Measurements from ENCODE around the gene MLLT6. TPM values are rescaled to one million over a fixed set of nuclear protein-coding genes. Genes with fewer than 3 reads are reported as not detected.
A peak's percentile ranks its signal among the peaks of the same experiment; 100 is the strongest.

Gene MLLT6
- total and polyA plus RNA-seq, 2 of the 13 experiments (the other 11 are each of a cell fraction or from before 2014, with no cell fraction given), result 50.7 to 69.5 TPM

DNA sequence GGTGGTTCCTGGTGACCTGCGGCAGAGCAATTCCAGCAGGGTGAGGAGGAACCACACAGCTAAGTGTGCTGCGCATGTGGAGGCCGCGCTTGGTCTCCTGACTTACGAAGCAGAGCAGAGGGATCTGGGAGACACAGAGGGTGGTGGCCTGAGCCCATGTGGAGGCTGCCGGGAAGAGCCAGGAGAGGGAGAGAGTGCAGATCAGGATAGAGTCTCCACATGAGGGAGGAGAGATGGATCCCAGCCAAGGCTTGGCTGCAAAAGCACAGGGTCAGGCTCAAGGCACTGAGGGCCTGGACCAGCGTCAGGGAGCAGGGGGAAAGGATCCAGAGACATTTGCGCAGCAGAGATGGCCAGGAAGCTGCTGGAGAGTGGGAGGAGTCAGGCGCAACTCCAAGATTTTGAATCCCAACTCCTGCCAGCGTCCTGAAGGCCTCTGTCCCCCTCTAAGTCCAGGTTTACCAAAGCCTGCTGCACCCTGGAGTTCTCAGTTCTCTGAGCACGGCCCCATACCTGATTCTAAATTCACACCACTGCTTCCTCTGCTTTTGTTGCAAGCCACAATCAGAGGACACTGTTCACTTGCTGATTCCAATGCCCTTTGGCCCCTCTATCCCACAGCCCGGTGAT is 11.3 kb upstream of the MLLT6 start (continued):
- TF ChIP-seq, protein P1, sequence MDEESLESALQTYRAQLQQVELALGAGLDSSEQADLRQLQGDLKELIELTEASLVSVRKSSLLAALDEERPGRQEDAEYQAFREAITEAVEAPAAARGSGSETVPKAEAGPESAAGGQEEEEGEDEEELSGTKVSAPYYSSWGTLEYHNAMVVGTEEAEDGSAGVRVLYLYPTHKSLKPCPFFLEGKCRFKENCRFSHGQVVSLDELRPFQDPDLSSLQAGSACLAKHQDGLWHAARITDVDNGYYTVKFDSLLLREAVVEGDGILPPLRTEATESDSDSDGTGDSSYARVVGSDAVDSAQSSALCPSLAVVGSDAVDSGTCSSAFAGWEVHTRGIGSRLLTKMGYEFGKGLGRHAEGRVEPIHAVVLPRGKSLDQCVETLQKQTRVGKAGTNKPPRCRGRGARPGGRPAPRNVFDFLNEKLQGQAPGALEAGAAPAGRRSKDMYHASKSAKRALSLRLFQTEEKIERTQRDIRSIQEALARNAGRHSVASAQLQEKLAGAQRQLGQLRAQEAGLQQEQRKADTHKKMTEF (CRISPR knock-in tag; IDR thresholded peaks at IDR 0.05), result peak; percentile 19; the same call in 1 of the 2 replicates
- TF ChIP-seq ZNF737 (CRISPR knock-in tag; IDR thresholded peaks at IDR 0.05; ENCODE audit: borderline replicate concordance), result no peak
- TF ChIP-seq CBX5 (CRISPR knock-in tag; IDR thresholded peaks at IDR 0.05; ENCODE audit: borderline replicate concordance), result peak; percentile 18; the same call in 1 of the 2 replicates
- TF ChIP-seq, protein P2, sequence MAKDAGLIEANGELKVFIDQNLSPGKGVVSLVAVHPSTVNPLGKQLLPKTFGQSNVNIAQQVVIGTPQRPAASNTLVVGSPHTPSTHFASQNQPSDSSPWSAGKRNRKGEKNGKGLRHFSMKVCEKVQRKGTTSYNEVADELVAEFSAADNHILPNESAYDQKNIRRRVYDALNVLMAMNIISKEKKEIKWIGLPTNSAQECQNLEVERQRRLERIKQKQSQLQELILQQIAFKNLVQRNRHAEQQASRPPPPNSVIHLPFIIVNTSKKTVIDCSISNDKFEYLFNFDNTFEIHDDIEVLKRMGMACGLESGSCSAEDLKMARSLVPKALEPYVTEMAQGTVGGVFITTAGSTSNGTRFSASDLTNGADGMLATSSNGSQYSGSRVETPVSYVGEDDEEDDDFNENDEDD (CRISPR knock-in tag; IDR thresholded peaks at IDR 0.05; ENCODE audit: borderline replicate concordance), result peak; percentile 32; the same call in 1 of the 2 replicates
- TF ChIP-seq AHR (CRISPR knock-in tag; IDR thresholded peaks at IDR 0.05), result no peak; the same call in 1 of the 2 replicates
- peak; percentile 39; the same call in 1 of the 2 replicates for TF ChIP-seq DNMT1 (CRISPR knock-in tag; IDR thresholded peaks at IDR 0.05)
- TF ChIP-seq, protein P3, sequence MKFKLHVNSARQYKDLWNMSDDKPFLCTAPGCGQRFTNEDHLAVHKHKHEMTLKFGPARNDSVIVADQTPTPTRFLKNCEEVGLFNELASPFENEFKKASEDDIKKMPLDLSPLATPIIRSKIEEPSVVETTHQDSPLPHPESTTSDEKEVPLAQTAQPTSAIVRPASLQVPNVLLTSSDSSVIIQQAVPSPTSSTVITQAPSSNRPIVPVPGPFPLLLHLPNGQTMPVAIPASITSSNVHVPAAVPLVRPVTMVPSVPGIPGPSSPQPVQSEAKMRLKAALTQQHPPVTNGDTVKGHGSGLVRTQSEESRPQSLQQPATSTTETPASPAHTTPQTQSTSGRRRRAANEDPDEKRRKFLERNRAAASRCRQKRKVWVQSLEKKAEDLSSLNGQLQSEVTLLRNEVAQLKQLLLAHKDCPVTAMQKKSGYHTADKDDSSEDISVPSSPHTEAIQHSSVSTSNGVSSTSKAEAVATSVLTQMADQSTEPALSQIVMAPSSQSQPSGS (CRISPR knock-in tag; IDR thresholded peaks at IDR 0.05), result peak; percentile 31; the same call in 1 of the 2 replicates
- TF ChIP-seq CBX1 (IDR thresholded peaks at IDR 0.05; ENCODE audit: low read depth), result peak; percentile 62
- TF ChIP-seq, protein P4, sequence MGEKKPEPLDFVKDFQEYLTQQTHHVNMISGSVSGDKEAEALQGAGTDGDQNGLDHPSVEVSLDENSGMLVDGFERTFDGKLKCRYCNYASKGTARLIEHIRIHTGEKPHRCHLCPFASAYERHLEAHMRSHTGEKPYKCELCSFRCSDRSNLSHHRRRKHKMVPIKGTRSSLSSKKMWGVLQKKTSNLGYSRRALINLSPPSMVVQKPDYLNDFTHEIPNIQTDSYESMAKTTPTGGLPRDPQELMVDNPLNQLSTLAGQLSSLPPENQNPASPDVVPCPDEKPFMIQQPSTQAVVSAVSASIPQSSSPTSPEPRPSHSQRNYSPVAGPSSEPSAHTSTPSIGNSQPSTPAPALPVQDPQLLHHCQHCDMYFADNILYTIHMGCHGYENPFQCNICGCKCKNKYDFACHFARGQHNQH (CRISPR knock-in tag; IDR thresholded peaks at IDR 0.05), result 0 out of 2 replicates have a peak, but pooled peaks have one; percentile 22
- TF ChIP-seq, protein P5, sequence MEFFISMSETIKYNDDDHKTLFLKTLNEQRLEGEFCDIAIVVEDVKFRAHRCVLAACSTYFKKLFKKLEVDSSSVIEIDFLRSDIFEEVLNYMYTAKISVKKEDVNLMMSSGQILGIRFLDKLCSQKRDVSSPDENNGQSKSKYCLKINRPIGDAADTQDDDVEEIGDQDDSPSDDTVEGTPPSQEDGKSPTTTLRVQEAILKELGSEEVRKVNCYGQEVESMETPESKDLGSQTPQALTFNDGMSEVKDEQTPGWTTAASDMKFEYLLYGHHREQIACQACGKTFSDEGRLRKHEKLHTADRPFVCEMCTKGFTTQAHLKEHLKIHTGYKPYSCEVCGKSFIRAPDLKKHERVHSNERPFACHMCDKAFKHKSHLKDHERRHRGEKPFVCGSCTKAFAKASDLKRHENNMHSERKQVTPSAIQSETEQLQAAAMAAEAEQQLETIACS (CRISPR knock-in tag; IDR thresholded peaks at IDR 0.05), result no peak
- peak; percentile 47; the same call in 1 of the 2 replicates for TF ChIP-seq EED (CRISPR knock-in tag; IDR thresholded peaks at IDR 0.05)
- 0 out of 2 replicates have a peak, but pooled peaks have one; percentile 25 for TF ChIP-seq ZKSCAN8 (CRISPR knock-in tag; IDR thresholded peaks at IDR 0.05; ENCODE audit: borderline replicate concordance)
- TF ChIP-seq ZSCAN12 (CRISPR knock-in tag; IDR thresholded peaks at IDR 0.05), result no peak
- TF ChIP-seq ZNF772 (CRISPR knock-in tag; IDR thresholded peaks at IDR 0.05), result peak; percentile 78; the same call in 1 of the 2 replicates
- no peak for TF ChIP-seq RFX1 (IDR thresholded peaks at IDR 0.05)

All from HepG2 (cell line).